Neural progenitor cell (in vitro differentiated cells): Measurements from ENCODE around the gene PPP2R2C. TPM values are rescaled to one million over a fixed set of nuclear protein-coding genes. Genes with fewer than 3 reads are reported as not detected.

ENCODE experiments used
- DNase-seq: peaks from one replicate; pipeline ENCODE4 v3.0.0-alpha.2; 2016; ENCODE audit warnings: low spot score
- H2AFZ ChIP-seq: fragments of 200-600 bp; sonication (generic); replicated peaks from 2 replicates; pipeline ENCODE4 v1.6.1; 2016; ENCODE audit warnings: antibody characterized with exemption
- H3F3A ChIP-seq: fragments of 200-600 bp; sonication (generic); 2 replicates; pipeline ENCODE4 v1.6.1; 2016; ENCODE audit warnings: antibody characterized with exemption, low read depth
- H3K27ac ChIP-seq: fragments of 200-600 bp; sonication (generic); 2 replicates; pipeline ENCODE4 v1.5.1; 2016; ENCODE audit warnings: mild to moderate bottlenecking
- H3K27me3 ChIP-seq: fragments of 200-600 bp; sonication (generic); 2 replicates; pipeline ENCODE4 v1.6.1; 2016; ENCODE audit warnings: mild to moderate bottlenecking, moderate library complexity
- H3K36me3 ChIP-seq: fragments of 200-600 bp; sonication (generic); 2 replicates; pipeline ENCODE4 v1.5.1; 2016
- H3K4me1 ChIP-seq: fragments of 200-600 bp; sonication (generic); 2 replicates; pipeline ENCODE4 v1.6.1; 2016; ENCODE audit warnings: mixed run types
- H3K4me2 ChIP-seq: fragments of 200-600 bp; sonication (generic); 2 replicates; pipeline ENCODE4 v1.6.1; 2016
- H3K4me3 ChIP-seq: fragments of 200-600 bp; sonication (generic); 2 replicates; pipeline ENCODE4 v1.5.1; 2016
- H3K79me2 ChIP-seq: fragments of 200-600 bp; sonication (generic); 2 replicates; pipeline ENCODE4 v1.6.1; 2016; ENCODE audit warnings: low read depth
- H3K9ac ChIP-seq: fragments of 200-600 bp; sonication (generic); 2 replicates; pipeline ENCODE4 v1.6.1; 2016
- H3K9me3 ChIP-seq: fragments of 200-600 bp; sonication (generic); 2 replicates; pipeline ENCODE4 v1.5.1; 2016; ENCODE audit warnings: low read depth
- H4K20me1 ChIP-seq: fragments of 200-600 bp; sonication (generic); 2 replicates; pipeline ENCODE4 v1.6.1; 2016; ENCODE audit warnings: low read depth
- H3K27ac Mint-ChIP-seq: 3 replicates; pipeline ENCODE4 v1.8.0; 2021; ENCODE audit warnings: mixed read lengths
- H3K27me3 Mint-ChIP-seq: 2 replicates; pipeline ENCODE4 v1.8.0; 2022; ENCODE audit warnings: low read depth, mild to moderate bottlenecking, inconsistent platforms, moderate library complexity, mixed read lengths; ENCODE audit not compliant: insufficient read depth
- H3K36me3 Mint-ChIP-seq: 3 replicates; pipeline ENCODE4 v1.8.0; 2021; ENCODE audit warnings: mixed read lengths
- H3K4me1 Mint-ChIP-seq: 3 replicates; pipeline ENCODE4 v1.8.0; 2021; ENCODE audit warnings: mixed read lengths
- H3K4me3 Mint-ChIP-seq: 3 replicates; pipeline ENCODE4 v1.8.0; 2021; ENCODE audit warnings: mild to moderate bottlenecking, moderate library complexity, mixed read lengths
- H3K9me3 Mint-ChIP-seq: 3 replicates; pipeline ENCODE4 v1.8.0; 2020; ENCODE audit warnings: mixed read lengths
- CTCF ChIP-seq: fragments of 200-600 bp; sonication (generic); IDR thresholded peaks from 2 replicates; pipeline ENCODE4 v1.5.1; 2017; ENCODE audit warnings: antibody characterized with exemption, mild to moderate bottlenecking
- EZH2 ChIP-seq: fragments of 200-600 bp; sonication (generic); IDR thresholded peaks from 2 replicates; pipeline ENCODE4 v1.6.1; 2017; ENCODE audit warnings: antibody characterized with exemption, mild to moderate bottlenecking, moderate library complexity
- EZH2phosphoT487 ChIP-seq: fragments of 200-600 bp; sonication (generic); IDR thresholded peaks from 2 replicates; pipeline ENCODE4 v1.6.1; 2017; ENCODE audit warnings: antibody characterized with exemption
- total RNA-seq: library from RNA; depleted of rRNA; stranded (reverse); fragments of >200 nt; gene quantifications from 2 replicates; pipeline ENCODE4 v1.2.3, GENCODE V29; 2015; ENCODE audit warnings: low replicate concordance

The PPP2R2C gene
- total RNA-seq, 1 donor from 2014 or later: 3.5 TPM

- Mint-ChIP-seq H3K4me3 (no peak overlapping the region), H3K27me3 (peaks cover 17% of the 10 kb centered on the region), H3K9me3 (no peaks in the 10 kb centered on the region), H3K27ac (peak overlapping the region; percentile 29), H3K36me3 (no peaks in the 10 kb centered on the region), H3K4me1 (peaks cover 21% of the 10 kb centered on the region)
- no peaks in the 10 kb centered on the region for H3K9me3 ChIP-seq
- H3K4me2 ChIP-seq: no peak overlapping the region
- H3K27me3 ChIP-seq: no peaks in the 10 kb centered on the region
- H3K4me1 ChIP-seq: peaks cover 26% of the 10 kb centered on the region
- TF ChIP-seq EZH2phosphoT487 (no peak), CTCF (no peak), EZH2 (no peak)
- H3K9ac ChIP-seq: no peak overlapping the region
- no peak overlapping the region for H3K4me3 ChIP-seq
- H3K27ac ChIP-seq: no peak overlapping the region
- no peak overlapping the region for H2AFZ ChIP-seq
- DNase-seq: no peak
- no peaks in the 10 kb centered on the region for H3F3A ChIP-seq
- H4K20me1 ChIP-seq: no peaks in the 10 kb centered on the region
- no peaks in the 10 kb centered on the region for H3K36me3 ChIP-seq
- H3K79me2 ChIP-seq: no peaks in the 10 kb centered on the region
Measured at GRCh38 chr4:6375620-6376295, 96.7 kb downstream of the PPP2R2C start.

- Mint-ChIP-seq H3K36me3 (no peaks in the 10 kb centered on the region), H3K9me3 (no peaks in the 10 kb centered on the region), H3K27me3 (peaks cover 15% of the 10 kb centered on the region), H3K27ac (no peak overlapping the region), H3K4me1 (peaks cover 19% of the 10 kb centered on the region), H3K4me3 (no peak overlapping the region)
- Histone ChIP-seq H4K20me1 (no peaks in the 10 kb centered on the region), H3F3A (no peaks in the 10 kb centered on the region), H3K4me3 (no peak overlapping the region), H3K4me2 (no peak overlapping the region), H2AFZ (no peak overlapping the region), H3K9me3 (no peaks in the 10 kb centered on the region), H3K4me1 (peaks cover 24% of the 10 kb centered on the region), H3K27ac (no peak overlapping the region), H3K27me3 (no peaks in the 10 kb centered on the region), H3K79me2 (no peaks in the 10 kb centered on the region), H3K9ac (no peak overlapping the region), H3K36me3 (no peaks in the 10 kb centered on the region)
- TF ChIP-seq EZH2 (no peak), EZH2phosphoT487 (no peak), CTCF (no peak)
- DNase-seq: no peak
Measured at GRCh38 chr4:6374575-6374974, 97.8 kb downstream of the PPP2R2C start.

- Histone ChIP-seq H3K27ac (no peak overlapping the region), H3K79me2 (no peaks in the 10 kb centered on the region), H3K4me2 (no peak overlapping the region), H3K4me3 (no peak overlapping the region), H3K9ac (no peak overlapping the region), H3K4me1 (peaks cover 18% of the 10 kb centered on the region), H4K20me1 (no peaks in the 10 kb centered on the region), H3K36me3 (no peaks in the 10 kb centered on the region), H3K27me3 (no peaks in the 10 kb centered on the region), H3K9me3 (no peaks in the 10 kb centered on the region), H3F3A (no peaks in the 10 kb centered on the region), H2AFZ (no peak overlapping the region)
- no peaks in the 10 kb centered on the region for H3K36me3 Mint-ChIP-seq
- H3K4me1 Mint-ChIP-seq: peaks cover 13% of the 10 kb centered on the region
- no peak for TF ChIP-seq CTCF
- no peak for TF ChIP-seq EZH2
- no peak for TF ChIP-seq EZH2phosphoT487
- H3K27me3 Mint-ChIP-seq: peaks cover 9% of the 10 kb centered on the region
- no peak overlapping the region for H3K27ac Mint-ChIP-seq
- no peak for DNase-seq
- no peaks in the 10 kb centered on the region for H3K9me3 Mint-ChIP-seq
- H3K4me3 Mint-ChIP-seq: no peak overlapping the region
Measured at GRCh38 chr4:6373541-6374410, 98.6 kb downstream of the PPP2R2C start.
